Endothelial cell of umbilical vein (primary cell): ENCODE data around the gene VPS8. TPM values are rescaled to one million over a fixed set of nuclear protein-coding genes. Genes with fewer than 3 reads are reported as not detected.

Experiments used
- BruUV-seq: library from RNA; stranded (reverse); fragments of 400-500 nt; replicated peaks from 2 replicates; lab custom pipeline; 2021; lab: Mats Ljungman, UMichigan
- CTCF ChIA-PET: fragments of 300-600, 350-600 bp; sonication (Branson Sonifier 250); formaldehyde crosslinking; loops from one replicate; lab custom pipeline; 2021; ENCODE audit warnings: antibody characterized with exemption, inconsistent platforms; lab: Charles Lee
- POLR2A ChIA-PET: fragments of 300-600, 350-600 bp; sonication (Branson Sonifier 250); formaldehyde crosslinking; loops from one replicate; lab custom pipeline; 2021; ENCODE audit warnings: antibody characterized with exemption, inconsistent platforms; lab: Charles Lee
- DNase-seq: peaks from one replicate; pipeline ENCODE4 v3.0.0-alpha.2; 2011; ENCODE audit warnings: low read depth, low spot score
- FAIRE-seq: peaks from 2 replicates; lab custom pipeline; 2011; peaks lifted over from hg19 to GRCh38; lab: Jason Lieb, UNC
- H2AFZ ChIP-seq: 2 replicates; pipeline ENCODE4 v1.6.0; 2012; ENCODE audit warnings: low read depth, low read length, control low read depth, inconsistent platforms
- H3K27ac ChIP-seq: 2 replicates; pipeline ENCODE4 v1.5.1; 2011; ENCODE audit warnings: low read depth, mild to moderate bottlenecking, control low read depth, low read length, moderate library complexity; ENCODE audit not compliant: insufficient read depth
- H3K27me3 ChIP-seq, 2 experiments: 2 replicates each; pipeline versions ENCODE4 v1.6.0 to v1.6.1; 2011; ENCODE audit warnings: low read length in 2 of 2, mixed read lengths in 1 of 2; ENCODE audit not compliant: control insufficient read depth in 2 of 2, insufficient read depth in 2 of 2
- H3K36me3 ChIP-seq, 2 experiments: 2 replicates in 1 of 2; 3 replicates in 1 of 2; pipeline ENCODE4 v1.5.1; 2011; ENCODE audit warnings: low read length in 2 of 2, mild to moderate bottlenecking in 1 of 2, moderate library complexity in 1 of 2; ENCODE audit not compliant: control insufficient read depth in 2 of 2, insufficient read depth in 2 of 2; ENCODE audit errors: extremely low read depth in 1 of 2
- H3K4me1 ChIP-seq: 3 replicates; pipeline ENCODE4 v1.5.1; 2011; ENCODE audit warnings: mild to moderate bottlenecking, low read length; ENCODE audit not compliant: control insufficient read depth, insufficient read depth; ENCODE audit errors: extremely low read depth
- H3K4me2 ChIP-seq: 2 replicates; pipeline ENCODE4 v1.6.1; 2011; ENCODE audit warnings: low read length, control low read depth, mixed read lengths; ENCODE audit not compliant: insufficient read depth
- H3K4me3 ChIP-seq, 3 experiments: fragments of 200-600 bp in 1 of 3; sonication (generic), shearing (Covaris generic) in 1 of 3; replicated peaks in 1 of 3; 2 replicates each; pipeline ENCODE4 v1.5.1; 2011 to 2016; ENCODE audit warnings: control low read depth in 3 of 3, low read length in 3 of 3, mild to moderate bottlenecking in 2 of 3, inconsistent platforms in 1 of 3, low read depth in 1 of 3, moderate library complexity in 1 of 3; ENCODE audit not compliant: insufficient read depth in 1 of 3
- H3K79me2 ChIP-seq: 2 replicates; pipeline ENCODE4 v1.6.0; 2012; ENCODE audit warnings: low read length, inconsistent platforms; ENCODE audit not compliant: control insufficient read depth, insufficient read depth
- H3K9ac ChIP-seq: replicated peaks from 2 replicates; pipeline ENCODE3; 2011; ENCODE audit warnings: low read length, control low read depth; ENCODE audit not compliant: insufficient read depth; ENCODE audit errors: extremely low read depth
- H3K9me1 ChIP-seq: replicated peaks from 3 replicates; pipeline ENCODE4 v1.6.0; 2011; ENCODE audit warnings: mild to moderate bottlenecking, low read length; ENCODE audit not compliant: control insufficient read depth, insufficient read depth; ENCODE audit errors: extremely low read depth
- H3K9me3 ChIP-seq: replicated peaks from 2 replicates; pipeline ENCODE4 v1.5.1; 2012; ENCODE audit warnings: low read length, inconsistent platforms; ENCODE audit not compliant: control insufficient read depth, insufficient read depth
- H4K20me1 ChIP-seq: replicated peaks from 2 replicates; pipeline ENCODE3; 2011; ENCODE audit warnings: mild to moderate bottlenecking, low read length; ENCODE audit not compliant: control insufficient read depth, insufficient read depth; ENCODE audit errors: extremely low read depth
- EZH2 ChIP-seq: IDR thresholded peaks from 2 replicates; pipeline ENCODE4 v1.6.1; 2012; ENCODE audit warnings: borderline replicate concordance, low read depth, mild to moderate bottlenecking, moderate library complexity, low read length, inconsistent platforms; ENCODE audit not compliant: severe bottlenecking
- FOS ChIP-seq: IDR thresholded peaks from 2 replicates; pipeline ENCODE4 v1.6.1; 2011; ENCODE audit warnings: mild to moderate bottlenecking, low read length, moderate library complexity, borderline replicate concordance; ENCODE audit not compliant: insufficient read depth
- GATA2 ChIP-seq: IDR thresholded peaks from 2 replicates; pipeline ENCODE4 v1.7.0; 2011; ENCODE audit warnings: low read depth, mild to moderate bottlenecking, moderate library complexity, mixed read lengths, low read length; ENCODE audit not compliant: insufficient read length, insufficient read depth
- JUN ChIP-seq: IDR thresholded peaks from 2 replicates; pipeline ENCODE4 v1.6.1; 2011; ENCODE audit warnings: borderline replicate concordance, low read depth; ENCODE audit not compliant: insufficient read length, insufficient read depth
- MYC ChIP-seq: IDR thresholded peaks from one replicate; pipeline ENCODE4 v1.6.1; 2011; ENCODE audit warnings: mild to moderate bottlenecking, low read depth, low read length
- POLR2A ChIP-seq: IDR thresholded peaks from 2 replicates; pipeline ENCODE4 v1.6.1; 2012; ENCODE audit warnings: low read depth, mild to moderate bottlenecking, control low read depth, low read length
- POLR2AphosphoS5 ChIP-seq: IDR thresholded peaks from 2 replicates; pipeline ENCODE4 v1.6.1; 2012; ENCODE audit warnings: low read depth, mild to moderate bottlenecking, control low read depth, low read length, moderate library complexity; ENCODE audit not compliant: insufficient read depth
- dilution Hi-C: fragments of 300-500 bp; cut with MboI; formaldehyde crosslinking; loops from one replicate; pipeline ENCODE4 v1.15.0; 2019; ENCODE audit warnings: low sequenced_read_pairs; ENCODE audit not compliant: extremely low pct_ligation_motif_present
- intact Hi-C: fragments of 100-400 bp; cut with micrococcal nuclease; formaldehyde crosslinking; loops from one replicate; pipeline ENCODE4 v1.10.0; 2022
- polyA plus RNA-seq, 4 experiments: library from polyadenylated mRNA; depleted of rRNA in 3 of 4; stranded (reverse) in 3 of 4; unstranded in 1 of 4; fragments of >200 nt; gene quantifications; 2 replicates each; pipeline versions ENCODE4 v1.2.1 to v1.2.3, GENCODE V29; 2011 to 2012; ENCODE audit warnings: missing spikeins in 1 of 4
- total RNA-seq: library from RNA; stranded (reverse); gene quantifications from 2 replicates; pipeline ENCODE4 v1.2.3, GENCODE V29; 2021
- TF ChIP-seq, protein P1 (sequence below): IDR thresholded peaks from 2 replicates; pipeline ENCODE4 v1.6.1; 2011; ENCODE audit not compliant: insufficient read depth, insufficient read length
- TF ChIP-seq, protein P2 (sequence below), 2 donors: IDR thresholded peaks; 1 replicate in 1 of 2; 2 replicates in 1 of 2; pipeline ENCODE4 v1.5.1; 2011; ENCODE audit warnings: low read length in 2 of 2, mild to moderate bottlenecking in 2 of 2, moderate library complexity in 2 of 2, control low read depth in 1 of 2, inconsistent platforms in 1 of 2, low read depth in 1 of 2; ENCODE audit not compliant: insufficient read depth in 1 of 2; ENCODE audit errors: extremely low read depth in 1 of 2

Gene VPS8
- total and polyA plus RNA-seq, 2 donors (not counting 3 experiments of a cell fraction or from before 2014, with no cell fraction given) = 13.7 to 51.6 TPM

DNA sequence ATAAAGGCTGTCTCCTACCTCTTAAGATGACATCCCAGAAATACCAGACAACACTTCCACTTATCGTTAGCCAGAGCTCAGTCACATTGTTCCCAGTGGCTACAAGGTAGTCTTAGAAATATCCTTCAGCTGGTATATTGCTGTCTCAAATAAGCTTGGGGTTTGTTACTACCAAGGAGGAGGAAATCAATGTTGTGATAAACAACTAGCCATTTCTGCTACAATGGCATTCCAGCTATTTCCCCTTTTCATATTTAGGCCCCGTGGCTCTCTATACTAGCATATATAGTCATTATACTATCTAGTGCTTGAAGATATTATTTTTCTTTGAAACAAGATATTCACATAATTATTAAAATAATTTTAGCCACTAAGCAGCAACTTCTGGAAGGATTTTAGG, 56.5 kb downstream of the VPS8 start:
- H3K9me3 ChIP-seq = no peaks in the 10 kb centered on the region
- peaks cover 0 to 5% of the 10 kb centered on the region in 2 experiments for H3K36me3 ChIP-seq
- H2AFZ ChIP-seq = no peak overlapping the region
- H3K79me2 ChIP-seq = no peaks in the 10 kb centered on the region
- H3K4me3 ChIP-seq = no peak overlapping the region
- no peaks in the 10 kb centered on the region for H4K20me1 ChIP-seq
- no TSS peak for BruUV-seq
- no peak overlapping the region for H3K9ac ChIP-seq
- H3K27ac ChIP-seq = peak overlapping the region; percentile 39
- DNase-seq (peak; percentile 49), FAIRE-seq (no peak)
- dilution Hi-C loops = loop anchor here (25.0 kb wide), 1 partner anchor 319 kb away; no protein-coding TSS in a partner anchor
- H3K27me3 ChIP-seq = no peaks in the 10 kb centered on the region
- no peak overlapping the region for H3K4me2 ChIP-seq
- intact Hi-C loops = no loop called here
- no peak for TF ChIP-seq POLR2A
- no peak for TF ChIP-seq GATA2
- TF ChIP-seq MYC = no peak
- no peak for TF ChIP-seq FOS
- TF ChIP-seq, protein P1, sequence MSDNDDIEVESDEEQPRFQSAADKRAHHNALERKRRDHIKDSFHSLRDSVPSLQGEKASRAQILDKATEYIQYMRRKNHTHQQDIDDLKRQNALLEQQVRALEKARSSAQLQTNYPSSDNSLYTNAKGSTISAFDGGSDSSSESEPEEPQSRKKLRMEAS = no peak
- TF ChIP-seq, protein P2, sequence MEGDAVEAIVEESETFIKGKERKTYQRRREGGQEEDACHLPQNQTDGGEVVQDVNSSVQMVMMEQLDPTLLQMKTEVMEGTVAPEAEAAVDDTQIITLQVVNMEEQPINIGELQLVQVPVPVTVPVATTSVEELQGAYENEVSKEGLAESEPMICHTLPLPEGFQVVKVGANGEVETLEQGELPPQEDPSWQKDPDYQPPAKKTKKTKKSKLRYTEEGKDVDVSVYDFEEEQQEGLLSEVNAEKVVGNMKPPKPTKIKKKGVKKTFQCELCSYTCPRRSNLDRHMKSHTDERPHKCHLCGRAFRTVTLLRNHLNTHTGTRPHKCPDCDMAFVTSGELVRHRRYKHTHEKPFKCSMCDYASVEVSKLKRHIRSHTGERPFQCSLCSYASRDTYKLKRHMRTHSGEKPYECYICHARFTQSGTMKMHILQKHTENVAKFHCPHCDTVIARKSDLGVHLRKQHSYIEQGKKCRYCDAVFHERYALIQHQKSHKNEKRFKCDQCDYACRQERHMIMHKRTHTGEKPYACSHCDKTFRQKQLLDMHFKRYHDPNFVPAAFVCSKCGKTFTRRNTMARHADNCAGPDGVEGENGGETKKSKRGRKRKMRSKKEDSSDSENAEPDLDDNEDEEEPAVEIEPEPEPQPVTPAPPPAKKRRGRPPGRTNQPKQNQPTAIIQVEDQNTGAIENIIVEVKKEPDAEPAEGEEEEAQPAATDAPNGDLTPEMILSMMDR (IDR thresholded peaks at IDR 0.05; ENCODE audit: extremely low read depth in 1 of 2, insufficient read depth in 1 of 2, low read depth in 1 of 2, low read length in 2 of 2) = no peak
- no peak for TF ChIP-seq POLR2AphosphoS5
- no peak for TF ChIP-seq JUN
- TF ChIP-seq EZH2 = no peak
- peaks cover 9% of the 10 kb centered on the region for H3K4me1 ChIP-seq
- ChIA-PET CTCF (interaction anchor here (1.0 to 3.1 kb wide), 5 partner anchors 10 to 310 kb away, joined by 3 to 13 read pairs (median 6); no protein-coding TSS in a partner anchor), POLR2A (no interaction called here)
- peaks cover 2% of the 10 kb centered on the region for H3K9me1 ChIP-seq
